PC-3 (cell line): ENCODE data around the gene CEP41. TPM values are rescaled to one million over a fixed set of nuclear protein-coding genes. Genes with fewer than 3 reads are reported as not detected.

ENCODE experiments used
- ATAC-seq: fragments of 200-7000 bp; cut with Tn5 transposase; 2 replicates; pipeline ENCODE4 v1.9.1; 2020; ENCODE audit warnings: mild to moderate bottlenecking, moderate library complexity
- BruUV-seq: library from RNA; stranded (reverse); fragments of 400-500 nt; replicated peaks from 2 replicates; lab custom pipeline; 2021; lab: Mats Ljungman, UMichigan
- CTCF ChIA-PET: fragments of 300-600 bp; sonication (Branson Sonifier 250); formaldehyde crosslinking; loops from one replicate; lab custom pipeline; 2022; ENCODE audit warnings: antibody characterized with exemption; lab: Charles Lee
- POLR2A ChIA-PET: fragments of 300-600 bp; sonication (Branson Sonifier 250); formaldehyde crosslinking; loops from one replicate; lab custom pipeline; 2022; ENCODE audit warnings: antibody characterized with exemption; ENCODE audit not compliant: unreplicated experiment; lab: Charles Lee
- DNase-seq: peaks from one replicate; pipeline ENCODE4 v3.0.0-alpha.2; 2015
- H2AFZ ChIP-seq: fragments of 300-600 bp; sonication (generic); 2 replicates; pipeline ENCODE4 v1.6.0; 2016; ENCODE audit warnings: antibody characterized with exemption, low read length
- H3F3A ChIP-seq: fragments of 300-600 bp; sonication (generic); one replicate; pipeline ENCODE4 v1.6.0; 2017; ENCODE audit warnings: antibody characterized with exemption, low read length, control low read depth, mild to moderate bottlenecking; ENCODE audit not compliant: unreplicated experiment
- H3K27ac ChIP-seq: fragments of 300-600 bp; sonication (generic); 2 replicates; pipeline ENCODE4 v1.5.1; 2016; ENCODE audit warnings: mild to moderate bottlenecking, low read length
- H3K27me3 ChIP-seq: fragments of 300-600 bp; sonication (generic); 2 replicates; pipeline ENCODE4 v1.6.1; 2016; ENCODE audit warnings: low read length, mixed read lengths
- H3K36me3 ChIP-seq: fragments of 300-600 bp; sonication (generic); 2 replicates; pipeline ENCODE4 v1.6.1; 2016; ENCODE audit warnings: low read depth, mixed run types, low read length, mixed read lengths
- H3K4me1 ChIP-seq: fragments of 300-600 bp; sonication (generic); 2 replicates; pipeline ENCODE4 v1.5.1; 2016; ENCODE audit warnings: low read length; ENCODE audit not compliant: insufficient read depth
- H3K4me2 ChIP-seq: fragments of 300-600 bp; sonication (generic); 2 replicates; pipeline ENCODE4 v1.6.0; 2016; ENCODE audit warnings: low read length
- H3K4me3 ChIP-seq: fragments of 300-600 bp; sonication (generic); 2 replicates; pipeline ENCODE4 v1.5.1; 2016; ENCODE audit warnings: mild to moderate bottlenecking, low read length, mixed read lengths
- H3K79me2 ChIP-seq: fragments of 300-600 bp; sonication (generic); 2 replicates; pipeline ENCODE4 v1.6.1; 2017; ENCODE audit warnings: low read length, mixed read lengths
- H3K9ac ChIP-seq: fragments of 300-600 bp; sonication (generic); 2 replicates; pipeline ENCODE4 v1.6.0; 2016; ENCODE audit warnings: mild to moderate bottlenecking, low read length
- H3K9me2 ChIP-seq: fragments of 300-600 bp; sonication (generic); replicated peaks from 2 replicates; pipeline ENCODE4 v1.6.1; 2016; ENCODE audit warnings: mixed run types, low read length, mixed read lengths
- H3K9me3 ChIP-seq: fragments of 300-600 bp; sonication (generic); 2 replicates; pipeline ENCODE4 v1.6.1; 2016; ENCODE audit warnings: low read length, mixed read lengths
- H4K20me1 ChIP-seq: fragments of 300-600 bp; sonication (generic); 2 replicates; pipeline ENCODE4 v1.6.1; 2016; ENCODE audit warnings: low read length, mixed read lengths
- CTCF ChIP-seq: fragments of 300-600 bp; sonication (generic); conservative IDR thresholded peaks from 2 replicates; pipeline ENCODE4 v1.5.1; 2017; ENCODE audit warnings: antibody characterized with exemption, low read depth, mild to moderate bottlenecking, low read length
- EZH2 ChIP-seq: fragments of 300-600 bp; sonication (generic); IDR thresholded peaks from one replicate; pipeline ENCODE4 v1.6.1; 2017; ENCODE audit warnings: antibody characterized with exemption, mild to moderate bottlenecking, low read length; ENCODE audit not compliant: unreplicated experiment
- EZH2phosphoT487 ChIP-seq: fragments of 300-600 bp; sonication (generic); IDR thresholded peaks from 2 replicates; pipeline ENCODE4 v1.6.1; 2018; ENCODE audit warnings: mild to moderate bottlenecking, antibody characterized with exemption, low read length, borderline replicate concordance
- intact Hi-C: fragments of 100-400 bp; cut with micrococcal nuclease; formaldehyde crosslinking; loops from 2 replicates; pipeline ENCODE4 v1.9.0; 2023
- total RNA-seq: library from RNA; depleted of rRNA; stranded (reverse); fragments of >200 nt; gene quantifications from 2 replicates; pipeline ENCODE4 v1.2.3, GENCODE V29; 2014

The CEP41 gene
- total RNA-seq, 1 experiment from 2014 or later, result 10.4 TPM

GRCh38 chr7:130471974-130472373, 31.2 kb upstream of the CEP41 start:
- H3K27me3 ChIP-seq, result no peaks in the 10 kb centered on the region
- H3K4me2 ChIP-seq, result no peak overlapping the region
- no peaks in the 10 kb centered on the region for H3K9me2 ChIP-seq
- intact Hi-C loops, result no loop called here
- no peaks in the 10 kb centered on the region for H3K79me2 ChIP-seq
- ChIA-PET POLR2A (no interaction called here), CTCF (no interaction called here)
- no peak overlapping the region for H2AFZ ChIP-seq
- H3K9me3 ChIP-seq, result no peaks in the 10 kb centered on the region
- H4K20me1 ChIP-seq, result no peaks in the 10 kb centered on the region
- no peaks in the 10 kb centered on the region for H3F3A ChIP-seq
- H3K4me1 ChIP-seq, result peaks cover 17% of the 10 kb centered on the region
- no TSS peak for BruUV-seq
- ATAC-seq (no peak), DNase-seq (no peak)
- no peak overlapping the region for H3K27ac ChIP-seq
- TF ChIP-seq CTCF, result no peak
- TF ChIP-seq EZH2, result no peak
- TF ChIP-seq EZH2phosphoT487, result no peak
- no peak overlapping the region for H3K4me3 ChIP-seq
- no peaks in the 10 kb centered on the region for H3K36me3 ChIP-seq
- H3K9ac ChIP-seq, result no peak overlapping the region

- H3K27me3 ChIP-seq, result no peaks in the 10 kb centered on the region
- no peak overlapping the region; the same call in 1 of the 2 replicates for H3K4me3 ChIP-seq
- no peaks in the 10 kb centered on the region for H3K79me2 ChIP-seq
- DNase-seq, result peak; percentile 30
- H3K9ac ChIP-seq, result no peak overlapping the region; the same call in 1 of the 2 replicates
- H3K4me2 ChIP-seq, result peak overlapping the region; percentile 59
- H4K20me1 ChIP-seq, result no peaks in the 10 kb centered on the region
- intact Hi-C loops, result no loop called here
- BruUV-seq, result no TSS peak
- no peak overlapping the region for H2AFZ ChIP-seq
- CTCF ChIA-PET, result no interaction called here
- peak overlapping the region; percentile 45 for H3K27ac ChIP-seq
- no peaks in the 10 kb centered on the region for H3K36me3 ChIP-seq
- H3K9me3 ChIP-seq, result no peaks in the 10 kb centered on the region
- POLR2A ChIA-PET, result no interaction called here
- ATAC-seq, result peak; percentile 55
- H3K9me2 ChIP-seq, result no peaks in the 10 kb centered on the region
- TF ChIP-seq CTCF (no peak), EZH2phosphoT487 (no peak)
- no peaks in the 10 kb centered on the region for H3F3A ChIP-seq
- H3K4me1 ChIP-seq, result peaks cover 23% of the 10 kb centered on the region
Measured at GRCh38 chr7:130468612-130469011, 27.8 kb upstream of the CEP41 start.

- CTCF ChIA-PET, result interaction anchor here (0.6 kb wide), 1 partner anchor 1160 kb away, joined by 4 read pairs; no protein-coding TSS in a partner anchor
- no TSS peak for BruUV-seq
Measured at GRCh38 chr7:130463553-130464434, 23.0 kb upstream of the CEP41 start.

More at GRCh38 chr7:130463553-130464434, 23.0 kb upstream of the CEP41 start:
- TF ChIP-seq CTCF, result no peak
- TF ChIP-seq EZH2phosphoT487, result no peak
- TF ChIP-seq EZH2, result no peak
- Histone ChIP-seq H3K9me3 (0 out of 2 replicates have a peak, but pooled peaks cover 3% of the 10 kb centered on the region), H3K4me3 (no peak overlapping the region), H3K9ac (no peak overlapping the region), H3K27me3 (no peaks in the 10 kb centered on the region), H2AFZ (no peak overlapping the region), H3K79me2 (no peaks in the 10 kb centered on the region), H3K9me2 (no peaks in the 10 kb centered on the region), H3K27ac (no peak overlapping the region), H3K4me2 (no peak overlapping the region), H3F3A (no peaks in the 10 kb centered on the region), H4K20me1 (no peaks in the 10 kb centered on the region), H3K4me1 (peaks cover 19% of the 10 kb centered on the region), H3K36me3 (no peaks in the 10 kb centered on the region)
- POLR2A ChIA-PET, result no interaction called here
- peak; percentile 23 for DNase-seq
- ATAC-seq, result peak; percentile 69
- intact Hi-C loops, result no loop called here
